Measurements from ENCODE around the gene DBNL.

Gene DBNL

DNA sequence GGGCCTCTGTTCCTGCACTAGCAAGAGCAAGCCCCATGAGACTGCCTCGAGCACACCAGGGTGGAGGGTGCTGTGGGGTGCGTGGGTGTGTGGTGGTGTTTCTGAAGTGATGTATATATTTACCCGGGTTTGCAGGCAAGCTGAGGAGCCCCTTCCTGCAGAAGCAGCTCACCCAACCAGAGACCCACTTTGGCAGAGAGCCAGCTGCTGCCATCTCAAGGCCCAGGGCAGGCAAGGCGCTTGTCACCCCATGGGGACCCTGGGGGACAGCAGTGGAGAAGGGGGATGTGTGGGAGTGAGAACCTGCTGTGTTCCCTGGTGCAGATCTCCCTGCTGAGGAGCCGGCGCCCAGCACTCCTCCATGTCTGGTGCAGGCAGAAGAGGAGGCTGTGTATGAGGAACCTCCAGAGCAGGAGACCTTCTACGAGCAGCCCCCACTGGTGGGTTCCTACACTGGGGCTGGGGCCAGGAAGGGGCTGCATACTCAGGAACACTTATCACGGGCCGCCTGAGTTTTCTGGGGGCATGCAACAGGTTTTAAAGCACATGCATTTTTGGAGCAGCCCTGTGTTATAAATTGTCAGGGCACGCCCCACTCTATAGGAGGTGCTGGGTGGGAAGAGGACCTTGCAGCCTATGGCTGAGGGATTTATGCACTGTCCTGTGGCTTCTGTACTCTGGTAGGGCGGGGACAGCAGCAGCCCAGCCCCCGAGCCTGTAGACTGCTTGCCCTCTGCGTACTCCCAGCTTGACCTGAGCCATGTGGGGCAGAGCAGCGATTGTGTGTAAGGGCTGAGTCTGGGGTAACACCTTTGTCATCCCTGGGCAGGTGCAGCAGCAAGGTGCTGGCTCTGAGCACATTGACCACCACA lies 15.0 kb downstream of the DBNL start (continued):
- TF ChIP-seq, protein P1, sequence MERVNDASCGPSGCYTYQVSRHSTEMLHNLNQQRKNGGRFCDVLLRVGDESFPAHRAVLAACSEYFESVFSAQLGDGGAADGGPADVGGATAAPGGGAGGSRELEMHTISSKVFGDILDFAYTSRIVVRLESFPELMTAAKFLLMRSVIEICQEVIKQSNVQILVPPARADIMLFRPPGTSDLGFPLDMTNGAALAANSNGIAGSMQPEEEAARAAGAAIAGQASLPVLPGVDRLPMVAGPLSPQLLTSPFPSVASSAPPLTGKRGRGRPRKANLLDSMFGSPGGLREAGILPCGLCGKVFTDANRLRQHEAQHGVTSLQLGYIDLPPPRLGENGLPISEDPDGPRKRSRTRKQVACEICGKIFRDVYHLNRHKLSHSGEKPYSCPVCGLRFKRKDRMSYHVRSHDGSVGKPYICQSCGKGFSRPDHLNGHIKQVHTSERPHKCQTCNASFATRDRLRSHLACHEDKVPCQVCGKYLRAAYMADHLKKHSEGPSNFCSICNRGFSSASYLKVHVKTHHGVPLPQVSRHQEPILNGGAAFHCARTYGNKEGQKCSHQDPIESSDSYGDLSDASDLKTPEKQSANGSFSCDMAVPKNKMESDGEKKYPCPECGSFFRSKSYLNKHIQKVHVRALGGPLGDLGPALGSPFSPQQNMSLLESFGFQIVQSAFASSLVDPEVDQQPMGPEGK (CRISPR knock-in tag; IDR thresholded peaks at IDR 0.05; ENCODE audit: borderline replicate concordance), result no peak

DNA sequence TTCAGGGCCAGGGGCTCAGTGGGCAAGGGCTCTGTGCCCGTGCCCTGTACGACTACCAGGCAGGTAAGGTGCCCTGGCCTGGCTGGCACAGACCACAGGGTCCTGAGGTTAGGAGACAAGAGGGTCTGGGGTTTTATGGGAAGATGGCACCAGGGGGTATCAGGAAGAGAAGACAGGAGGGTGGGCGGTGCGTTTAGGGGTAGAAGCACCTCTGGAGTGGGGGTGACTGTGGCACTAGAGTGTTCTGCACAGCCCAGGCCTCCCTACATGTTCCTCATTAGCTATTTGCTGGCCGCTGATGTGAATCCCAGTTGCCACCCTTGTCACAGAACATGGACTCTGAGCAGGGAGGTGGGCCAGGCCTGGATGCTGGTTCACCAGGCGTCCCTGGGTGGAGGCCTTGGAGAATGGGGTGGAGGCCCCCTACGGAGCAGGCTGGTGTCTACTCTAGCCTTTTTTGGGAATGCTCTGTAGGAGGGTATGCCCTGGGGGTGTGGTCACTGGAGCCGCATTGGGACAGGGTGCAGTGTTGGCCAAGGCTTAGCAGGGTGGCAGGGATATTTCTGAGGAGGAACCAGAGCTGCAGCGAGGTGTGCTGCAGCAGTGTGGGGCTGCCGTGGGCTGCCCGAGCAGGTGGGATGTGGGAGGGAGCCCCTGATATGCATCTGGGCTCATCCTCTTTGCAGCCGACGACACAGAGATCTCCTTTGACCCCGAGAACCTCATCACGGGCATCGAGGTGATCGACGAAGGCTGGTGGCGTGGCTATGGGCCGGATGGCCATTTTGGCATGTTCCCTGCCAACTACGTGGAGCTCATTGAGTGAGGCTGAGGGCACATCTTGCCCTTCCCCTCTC lies 15.8 kb downstream of the DBNL start:
- no peak for ATAC-seq

DNA sequence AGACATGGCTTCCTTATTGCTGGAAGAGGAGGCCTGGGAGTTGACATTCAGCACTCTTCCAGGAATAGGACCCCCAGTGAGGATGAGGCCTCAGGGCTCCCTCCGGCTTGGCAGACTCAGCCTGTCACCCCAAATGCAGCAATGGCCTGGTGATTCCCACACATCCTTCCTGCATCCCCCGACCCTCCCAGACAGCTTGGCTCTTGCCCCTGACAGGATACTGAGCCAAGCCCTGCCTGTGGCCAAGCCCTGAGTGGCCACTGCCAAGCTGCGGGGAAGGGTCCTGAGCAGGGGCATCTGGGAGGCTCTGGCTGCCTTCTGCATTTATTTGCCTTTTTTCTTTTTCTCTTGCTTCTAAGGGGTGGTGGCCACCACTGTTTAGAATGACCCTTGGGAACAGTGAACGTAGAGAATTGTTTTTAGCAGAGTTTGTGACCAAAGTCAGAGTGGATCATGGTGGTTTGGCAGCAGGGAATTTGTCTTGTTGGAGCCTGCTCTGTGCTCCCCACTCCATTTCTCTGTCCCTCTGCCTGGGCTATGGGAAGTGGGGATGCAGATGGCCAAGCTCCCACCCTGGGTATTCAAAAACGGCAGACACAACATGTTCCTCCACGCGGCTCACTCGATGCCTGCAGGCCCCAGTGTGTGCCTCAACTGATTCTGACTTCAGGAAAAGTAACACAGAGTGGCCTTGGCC lies 16.6 kb downstream of the DBNL start:
- no peak for TF ChIP-seq ZNF565 (CRISPR knock-in tag; conservative IDR thresholded peaks at IDR 0.05; ENCODE audit: low read depth)
- TF ChIP-seq ISL1 (CRISPR knock-in tag; IDR thresholded peaks at IDR 0.05), result no peak
- TF ChIP-seq BACH2 (CRISPR knock-in tag; IDR thresholded peaks at IDR 0.05; ENCODE audit: borderline replicate concordance), result no peak
- TF ChIP-seq RARB (CRISPR knock-in tag; IDR thresholded peaks at IDR 0.05), result no peak
- no peak for TF ChIP-seq ARNTL (CRISPR knock-in tag; IDR thresholded peaks at IDR 0.05; ENCODE audit: borderline replicate concordance, low read depth)
- ATAC-seq, result no peak

More for the DNA sequence above, 15.8 kb downstream of the DBNL start:
- TF ChIP-seq, protein P1 (CRISPR knock-in tag; IDR thresholded peaks at IDR 0.05; ENCODE audit: borderline replicate concordance), result no peak
- no peak for TF ChIP-seq ISL1 (CRISPR knock-in tag; IDR thresholded peaks at IDR 0.05)
- no peak for TF ChIP-seq CSDC2 (CRISPR knock-in tag; IDR thresholded peaks at IDR 0.05)
- TF ChIP-seq, protein P2, sequence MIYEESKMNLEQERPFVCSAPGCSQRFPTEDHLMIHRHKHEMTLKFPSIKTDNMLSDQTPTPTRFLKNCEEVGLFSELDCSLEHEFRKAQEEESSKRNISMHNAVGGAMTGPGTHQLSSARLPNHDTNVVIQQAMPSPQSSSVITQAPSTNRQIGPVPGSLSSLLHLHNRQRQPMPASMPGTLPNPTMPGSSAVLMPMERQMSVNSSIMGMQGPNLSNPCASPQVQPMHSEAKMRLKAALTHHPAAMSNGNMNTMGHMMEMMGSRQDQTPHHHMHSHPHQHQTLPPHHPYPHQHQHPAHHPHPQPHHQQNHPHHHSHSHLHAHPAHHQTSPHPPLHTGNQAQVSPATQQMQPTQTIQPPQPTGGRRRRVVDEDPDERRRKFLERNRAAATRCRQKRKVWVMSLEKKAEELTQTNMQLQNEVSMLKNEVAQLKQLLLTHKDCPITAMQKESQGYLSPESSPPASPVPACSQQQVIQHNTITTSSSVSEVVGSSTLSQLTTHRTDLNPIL (CRISPR knock-in tag; IDR thresholded peaks at IDR 0.05; ENCODE audit: low read depth), result no peak
- no peak for TF ChIP-seq ZNF565 (CRISPR knock-in tag; conservative IDR thresholded peaks at IDR 0.05; ENCODE audit: low read depth)
- no peak for TF ChIP-seq TCF4 (CRISPR knock-in tag; IDR thresholded peaks at IDR 0.05; ENCODE audit: borderline replicate concordance)
- TF ChIP-seq, protein P3, sequence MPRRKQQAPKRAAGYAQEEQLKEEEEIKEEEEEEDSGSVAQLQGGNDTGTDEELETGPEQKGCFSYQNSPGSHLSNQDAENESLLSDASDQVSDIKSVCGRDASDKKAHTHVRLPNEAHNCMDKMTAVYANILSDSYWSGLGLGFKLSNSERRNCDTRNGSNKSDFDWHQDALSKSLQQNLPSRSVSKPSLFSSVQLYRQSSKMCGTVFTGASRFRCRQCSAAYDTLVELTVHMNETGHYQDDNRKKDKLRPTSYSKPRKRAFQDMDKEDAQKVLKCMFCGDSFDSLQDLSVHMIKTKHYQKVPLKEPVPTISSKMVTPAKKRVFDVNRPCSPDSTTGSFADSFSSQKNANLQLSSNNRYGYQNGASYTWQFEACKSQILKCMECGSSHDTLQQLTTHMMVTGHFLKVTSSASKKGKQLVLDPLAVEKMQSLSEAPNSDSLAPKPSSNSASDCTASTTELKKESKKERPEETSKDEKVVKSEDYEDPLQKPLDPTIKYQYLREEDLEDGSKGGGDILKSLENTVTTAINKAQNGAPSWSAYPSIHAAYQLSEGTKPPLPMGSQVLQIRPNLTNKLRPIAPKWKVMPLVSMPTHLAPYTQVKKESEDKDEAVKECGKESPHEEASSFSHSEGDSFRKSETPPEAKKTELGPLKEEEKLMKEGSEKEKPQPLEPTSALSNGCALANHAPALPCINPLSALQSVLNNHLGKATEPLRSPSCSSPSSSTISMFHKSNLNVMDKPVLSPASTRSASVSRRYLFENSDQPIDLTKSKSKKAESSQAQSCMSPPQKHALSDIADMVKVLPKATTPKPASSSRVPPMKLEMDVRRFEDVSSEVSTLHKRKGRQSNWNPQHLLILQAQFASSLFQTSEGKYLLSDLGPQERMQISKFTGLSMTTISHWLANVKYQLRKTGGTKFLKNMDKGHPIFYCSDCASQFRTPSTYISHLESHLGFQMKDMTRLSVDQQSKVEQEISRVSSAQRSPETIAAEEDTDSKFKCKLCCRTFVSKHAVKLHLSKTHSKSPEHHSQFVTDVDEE (CRISPR knock-in tag; IDR thresholded peaks at IDR 0.05), result no peak
- TF ChIP-seq ZFP30 (CRISPR knock-in tag; IDR thresholded peaks at IDR 0.05), result no peak
- no peak for TF ChIP-seq ZNF8 (CRISPR knock-in tag; IDR thresholded peaks at IDR 0.05)
- no peak for TF ChIP-seq ZNF70 (CRISPR knock-in tag; IDR thresholded peaks at IDR 0.05)
- no peak for TF ChIP-seq RARB (CRISPR knock-in tag; IDR thresholded peaks at IDR 0.05)

DNA sequence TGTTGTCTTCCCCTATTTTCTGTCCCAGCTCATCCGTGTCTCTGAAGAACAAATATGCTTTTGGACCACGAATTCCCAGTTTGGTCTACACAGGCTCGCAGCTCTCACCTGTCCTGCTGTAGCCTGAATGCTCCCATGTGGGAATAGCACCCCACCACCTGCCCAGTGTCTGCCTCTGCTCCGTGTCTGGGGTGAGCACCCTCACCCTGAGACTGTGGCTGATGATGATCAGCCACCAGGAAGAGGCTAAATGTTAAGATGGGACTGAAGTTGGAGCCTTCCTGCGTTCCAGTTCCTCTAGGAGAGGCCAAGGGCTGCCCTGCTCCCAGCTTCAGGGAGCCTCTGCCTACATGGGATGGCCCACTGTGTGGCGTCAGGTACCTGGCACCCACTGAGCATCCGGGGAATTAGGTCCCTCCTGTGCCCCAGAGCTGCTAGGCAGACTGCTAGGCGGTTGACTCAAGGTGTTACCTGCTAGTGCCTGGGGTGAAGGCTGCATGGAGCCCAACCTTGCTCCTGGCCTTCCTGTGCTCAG lies 17.2 kb downstream of the DBNL start:
- ATAC-seq, result no peak
- TF ChIP-seq ZNF8 (CRISPR knock-in tag; IDR thresholded peaks at IDR 0.05), result no peak
- TF ChIP-seq GLIS3 (CRISPR knock-in tag; IDR thresholded peaks at IDR 0.05), result no peak
- TF ChIP-seq, protein P4, sequence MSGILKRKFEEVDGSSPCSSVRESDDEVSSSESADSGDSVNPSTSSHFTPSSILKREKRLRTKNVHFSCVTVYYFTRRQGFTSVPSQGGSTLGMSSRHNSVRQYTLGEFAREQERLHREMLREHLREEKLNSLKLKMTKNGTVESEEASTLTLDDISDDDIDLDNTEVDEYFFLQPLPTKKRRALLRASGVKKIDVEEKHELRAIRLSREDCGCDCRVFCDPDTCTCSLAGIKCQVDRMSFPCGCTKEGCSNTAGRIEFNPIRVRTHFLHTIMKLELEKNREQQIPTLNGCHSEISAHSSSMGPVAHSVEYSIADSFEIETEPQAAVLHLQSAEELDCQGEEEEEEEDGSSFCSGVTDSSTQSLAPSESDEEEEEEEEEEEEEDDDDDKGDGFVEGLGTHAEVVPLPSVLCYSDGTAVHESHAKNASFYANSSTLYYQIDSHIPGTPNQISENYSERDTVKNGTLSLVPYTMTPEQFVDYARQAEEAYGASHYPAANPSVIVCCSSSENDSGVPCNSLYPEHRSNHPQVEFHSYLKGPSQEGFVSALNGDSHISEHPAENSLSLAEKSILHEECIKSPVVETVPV (CRISPR knock-in tag; IDR thresholded peaks at IDR 0.05), result no peak
- TF ChIP-seq SNAI2 (CRISPR knock-in tag; IDR thresholded peaks at IDR 0.05), result no peak
- no peak for TF ChIP-seq ZNF70 (CRISPR knock-in tag; IDR thresholded peaks at IDR 0.05)
- TF ChIP-seq, protein P5, sequence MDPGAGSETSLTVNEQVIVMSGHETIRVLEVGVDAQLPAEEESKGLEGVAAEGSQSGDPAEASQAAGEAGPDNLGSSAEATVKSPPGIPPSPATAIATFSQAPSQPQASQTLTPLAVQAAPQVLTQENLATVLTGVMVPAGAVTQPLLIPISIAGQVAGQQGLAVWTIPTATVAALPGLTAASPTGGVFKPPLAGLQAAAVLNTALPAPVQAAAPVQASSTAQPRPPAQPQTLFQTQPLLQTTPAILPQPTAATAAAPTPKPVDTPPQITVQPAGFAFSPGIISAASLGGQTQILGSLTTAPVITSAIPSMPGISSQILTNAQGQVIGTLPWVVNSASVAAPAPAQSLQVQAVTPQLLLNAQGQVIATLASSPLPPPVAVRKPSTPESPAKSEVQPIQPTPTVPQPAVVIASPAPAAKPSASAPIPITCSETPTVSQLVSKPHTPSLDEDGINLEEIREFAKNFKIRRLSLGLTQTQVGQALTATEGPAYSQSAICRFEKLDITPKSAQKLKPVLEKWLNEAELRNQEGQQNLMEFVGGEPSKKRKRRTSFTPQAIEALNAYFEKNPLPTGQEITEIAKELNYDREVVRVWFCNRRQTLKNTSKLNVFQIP (CRISPR knock-in tag; IDR thresholded peaks at IDR 0.05; ENCODE audit: borderline replicate concordance, low read depth), result no peak
- no peak for TF ChIP-seq ZC3H10 (CRISPR knock-in tag; IDR thresholded peaks at IDR 0.05)
- TF ChIP-seq TCF4 (CRISPR knock-in tag; IDR thresholded peaks at IDR 0.05; ENCODE audit: borderline replicate concordance), result no peak
